Mucosa of descending colon (tissue), 3 donors: ENCODE results near the gene S100PBP. TPM values are rescaled to one million over a fixed set of nuclear protein-coding genes. Genes with fewer than 3 reads are reported as not detected.
"Not testable (repeated sequence)": the region's sequence is repeated elsewhere in the genome, so short reads cannot be mapped to it uniquely, and the experiment has no call there.

Experiments
- ATAC-seq: fragments of 200-7000 bp; cut with Tn5 transposase; one replicate; pipeline ENCODE4 v1.9.1; 2020; ENCODE audit warnings: mild to moderate bottlenecking, moderate library complexity
- DNase-seq, 3 donors: peaks; one replicate each; pipeline ENCODE4 v3.0.0-alpha.2; 2020
- H3K36me3 ChIP-seq: fragments of 200-600 bp; one replicate; pipeline ENCODE4 v1.8.0; 2021; ENCODE audit warnings: low read depth, mild to moderate bottlenecking
- H3K4me1 ChIP-seq: fragments of 200-600 bp; one replicate; pipeline ENCODE4 v1.8.0; 2021; ENCODE audit warnings: low read depth, mild to moderate bottlenecking
- H3K4me3 ChIP-seq: fragments of 200-600 bp; one replicate; pipeline ENCODE4 v1.8.0; 2021; ENCODE audit warnings: mild to moderate bottlenecking
- H3K9me3 ChIP-seq: fragments of 200-600 bp; one replicate; pipeline ENCODE4 v1.8.0; 2021; ENCODE audit warnings: mild to moderate bottlenecking
- intact Hi-C, 2 donors: fragments of 100-400 bp; cut with DNase I in 1 of 2; cut with micrococcal nuclease in 1 of 2; formaldehyde crosslinking; loops; one replicate each; pipeline versions ENCODE4 v1.11.0 to v1.11.1; 2022; cut with DNase I, micrococcal nuclease
- total RNA-seq, 3 donors: library from RNA; stranded (reverse); fragmentation: NEBNext Ultra II Directional in 2 of 3; extraction: Animal tissue kit (Norgen Biotek cat#: 25700) in 2 of 3; gene quantifications; one replicate each; pipeline versions ENCODE4 v1.2.1 to v1.2.4, GENCODE V29; 2021 to 2023
- TF ChIP-seq, protein P1 (sequence below): fragments of 200-600 bp; IDR thresholded peaks from one replicate; pipeline ENCODE4 v1.8.0; 2022; ENCODE audit warnings: antibody characterized with exemption, mild to moderate bottlenecking
- donor health status: DM: no; HTN: no; CAD: no; lungs with moderate emphysema.
- donor health status: DM: no; HTN: no; CAD: no.
- donor health status: DM: no; HTN: yes; CAD: no.

Gene S100PBP
- total RNA-seq, 3 donors from 2014 or later: 23.7 to 38.8 (median 31.0) TPM

- Histone ChIP-seq H3K9me3 (no peaks in the 10 kb centered on the region), H3K4me1 (no peaks in the 10 kb centered on the region), H3K36me3 (no peaks in the 10 kb centered on the region), H3K4me3 (no peak overlapping the region)
- intact Hi-C loops: no loop called here
- TF ChIP-seq, protein P1, sequence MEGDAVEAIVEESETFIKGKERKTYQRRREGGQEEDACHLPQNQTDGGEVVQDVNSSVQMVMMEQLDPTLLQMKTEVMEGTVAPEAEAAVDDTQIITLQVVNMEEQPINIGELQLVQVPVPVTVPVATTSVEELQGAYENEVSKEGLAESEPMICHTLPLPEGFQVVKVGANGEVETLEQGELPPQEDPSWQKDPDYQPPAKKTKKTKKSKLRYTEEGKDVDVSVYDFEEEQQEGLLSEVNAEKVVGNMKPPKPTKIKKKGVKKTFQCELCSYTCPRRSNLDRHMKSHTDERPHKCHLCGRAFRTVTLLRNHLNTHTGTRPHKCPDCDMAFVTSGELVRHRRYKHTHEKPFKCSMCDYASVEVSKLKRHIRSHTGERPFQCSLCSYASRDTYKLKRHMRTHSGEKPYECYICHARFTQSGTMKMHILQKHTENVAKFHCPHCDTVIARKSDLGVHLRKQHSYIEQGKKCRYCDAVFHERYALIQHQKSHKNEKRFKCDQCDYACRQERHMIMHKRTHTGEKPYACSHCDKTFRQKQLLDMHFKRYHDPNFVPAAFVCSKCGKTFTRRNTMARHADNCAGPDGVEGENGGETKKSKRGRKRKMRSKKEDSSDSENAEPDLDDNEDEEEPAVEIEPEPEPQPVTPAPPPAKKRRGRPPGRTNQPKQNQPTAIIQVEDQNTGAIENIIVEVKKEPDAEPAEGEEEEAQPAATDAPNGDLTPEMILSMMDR: no peak
- DNase-seq (no peak), ATAC-seq (peak; percentile 23)
Observed at GRCh38 chr1:32780005-32780404, 37.4 kb upstream of the S100PBP start.

- TF ChIP-seq, protein P1: no peak
- Histone ChIP-seq H3K9me3 (no peaks in the 10 kb centered on the region), H3K36me3 (no peaks in the 10 kb centered on the region), H3K4me3 (no peak overlapping the region), H3K4me1 (no peaks in the 10 kb centered on the region)
- DNase-seq (no peak), ATAC-seq (no peak)
- intact Hi-C loops: no loop called here
Observed at GRCh38 chr1:32780628-32781234, 36.7 kb upstream of the S100PBP start.

- ATAC-seq: no peak
Observed at GRCh38 chr1:32782086-32782485, 35.4 kb upstream of the S100PBP start.

DNA sequence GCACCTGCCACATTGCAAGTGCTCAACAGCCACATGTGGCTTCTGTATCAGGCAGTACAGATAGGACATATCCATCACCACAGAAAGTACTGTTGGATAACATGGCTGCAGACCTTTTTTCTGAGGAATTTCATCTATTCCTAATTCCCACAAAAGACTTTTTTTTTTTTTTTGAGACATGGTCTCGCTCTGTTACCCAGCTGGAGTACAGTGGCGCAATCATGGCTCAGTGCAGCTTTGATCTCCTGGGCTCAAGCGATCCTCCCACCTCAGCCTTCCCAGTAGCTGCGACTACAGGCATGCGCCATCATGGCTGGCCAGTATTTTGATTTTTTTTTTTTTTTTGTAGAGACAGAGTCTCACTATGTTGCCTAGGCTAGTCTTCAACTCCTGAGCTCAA is 33.6 kb upstream of the S100PBP start:
- TF ChIP-seq, protein P1: no peak
- Histone ChIP-seq H3K4me3 (no peak overlapping the region), H3K9me3 (no peaks in the 10 kb centered on the region), H3K36me3 (no peaks in the 10 kb centered on the region), H3K4me1 (no peaks in the 10 kb centered on the region)
- ATAC-seq (no peak), DNase-seq (no peak)
- intact Hi-C loops: no loop called here

More at GRCh38 chr1:32782086-32782485, 35.4 kb upstream of the S100PBP start:
- Histone ChIP-seq H3K4me1 (no peaks in the 10 kb centered on the region), H3K4me3 (no peak overlapping the region), H3K9me3 (no peaks in the 10 kb centered on the region), H3K36me3 (no peaks in the 10 kb centered on the region)
- intact Hi-C loops: no loop called here
- DNase-seq: no peak
- TF ChIP-seq, protein P1: no peak

DNA sequence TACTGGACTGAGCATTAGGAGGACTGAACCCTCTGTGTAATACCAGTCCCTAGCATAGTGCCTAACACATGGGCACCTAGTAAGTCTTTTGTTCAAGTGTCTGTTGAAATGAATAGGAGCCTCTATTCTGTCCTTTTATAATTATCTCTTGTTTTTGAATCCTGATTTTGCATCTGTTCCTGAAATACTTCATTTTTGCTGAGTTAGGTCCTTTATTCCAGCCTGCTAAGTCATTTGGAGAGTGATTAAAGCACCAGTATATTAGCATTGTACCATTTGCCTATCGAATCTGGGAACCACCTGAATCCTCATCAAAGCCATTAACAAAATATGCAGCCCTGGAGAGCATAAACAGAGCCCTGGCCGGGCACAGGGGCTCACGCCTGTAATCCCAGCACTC is 32.6 kb upstream of the S100PBP start:
- H3K36me3 ChIP-seq: no peaks in the 10 kb centered on the region
- DNase-seq: no peak
- TF ChIP-seq, protein P1: no peak
- intact Hi-C loops: no loop called here
- no peaks in the 10 kb centered on the region for H3K4me1 ChIP-seq
- no peak for ATAC-seq
- H3K9me3 ChIP-seq: no peaks in the 10 kb centered on the region
- H3K4me3 ChIP-seq: no peak overlapping the region

DNA sequence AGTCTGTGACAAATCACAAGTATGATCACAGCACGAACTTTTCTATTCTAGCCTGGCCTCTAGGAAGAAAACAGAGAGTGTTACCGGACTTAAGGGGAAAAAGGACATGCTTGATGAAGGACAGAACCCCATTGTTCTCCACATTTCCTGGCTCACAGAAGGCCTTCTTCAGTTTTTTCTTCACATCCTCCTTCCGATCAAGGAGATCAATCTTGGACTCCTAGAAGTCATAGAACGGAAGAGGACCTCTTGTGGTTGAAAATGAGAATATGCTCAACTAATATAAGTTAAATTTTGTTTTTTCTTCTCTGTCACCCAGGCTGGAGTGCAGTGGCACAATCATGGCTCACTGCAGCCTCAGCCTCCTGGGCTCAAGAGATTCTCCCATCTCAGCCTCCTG is 30.6 kb upstream of the S100PBP start:
- H3K36me3 ChIP-seq: no peaks in the 10 kb centered on the region
- H3K4me1 ChIP-seq: no peaks in the 10 kb centered on the region
- TF ChIP-seq, protein P1: no peak
- intact Hi-C loops: no loop called here
- H3K9me3 ChIP-seq: no peaks in the 10 kb centered on the region
- ATAC-seq: peak; percentile 51
- no peak for DNase-seq
- H3K4me3 ChIP-seq: no peak overlapping the region

DNA sequence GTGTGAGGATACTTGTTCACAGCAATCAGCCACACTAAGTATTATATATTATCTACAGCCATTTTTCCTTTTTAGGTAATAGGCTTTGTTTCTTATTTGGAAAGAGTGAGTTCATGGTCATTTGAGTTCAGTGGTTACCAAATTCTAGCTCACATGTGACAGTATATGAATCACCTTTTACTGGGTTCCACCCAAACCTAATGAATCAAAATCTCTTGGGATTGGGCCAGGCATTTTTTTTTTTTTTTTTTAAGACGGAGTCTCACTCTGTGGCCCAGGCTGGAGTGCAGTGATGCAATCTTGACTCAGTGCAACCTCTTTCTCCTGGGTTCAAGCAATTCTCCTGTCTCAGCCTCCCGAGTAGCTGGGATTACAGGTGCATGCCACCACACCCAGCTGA is 28.1 kb upstream of the S100PBP start:
- H3K4me3 ChIP-seq, intact Hi-C loops, H3K4me1 ChIP-seq, H3K9me3 ChIP-seq, H3K36me3 ChIP-seq, DNase-seq: not testable (repeated sequence)
- peak; percentile 78 for ATAC-seq
